ENCODE data around the gene PHLPP2.

The PHLPP2 gene

DNA sequence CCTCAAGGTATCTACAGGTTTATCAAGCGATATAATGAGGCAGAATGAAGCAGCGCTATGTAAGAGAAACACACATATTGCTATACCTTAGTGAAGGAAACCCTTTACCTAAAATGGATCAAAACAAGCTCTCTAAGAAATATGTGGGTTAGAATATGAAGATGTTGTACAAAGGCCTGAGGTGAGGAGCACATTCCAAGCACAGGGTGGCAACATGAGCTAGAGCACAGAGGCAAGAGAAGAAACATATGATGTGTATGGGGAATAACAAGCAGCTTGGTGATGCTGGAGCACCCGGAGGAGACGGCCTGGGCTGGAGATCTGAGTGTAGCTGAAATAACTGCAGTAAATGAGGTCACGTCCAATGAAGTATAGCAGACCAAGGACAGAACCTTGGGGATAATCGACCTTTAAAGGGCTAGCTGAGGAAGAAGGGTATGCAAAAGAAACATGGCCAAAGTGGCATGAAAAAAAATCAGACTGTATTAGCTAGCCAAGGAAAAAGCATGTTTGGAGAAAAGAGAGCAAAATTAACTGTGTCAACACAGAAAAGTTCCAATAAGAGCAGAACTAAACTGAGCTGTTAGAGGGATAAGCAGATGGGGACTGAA is 54.5 kb downstream of the PHLPP2 start:
- no peak for DNase-seq

DNA sequence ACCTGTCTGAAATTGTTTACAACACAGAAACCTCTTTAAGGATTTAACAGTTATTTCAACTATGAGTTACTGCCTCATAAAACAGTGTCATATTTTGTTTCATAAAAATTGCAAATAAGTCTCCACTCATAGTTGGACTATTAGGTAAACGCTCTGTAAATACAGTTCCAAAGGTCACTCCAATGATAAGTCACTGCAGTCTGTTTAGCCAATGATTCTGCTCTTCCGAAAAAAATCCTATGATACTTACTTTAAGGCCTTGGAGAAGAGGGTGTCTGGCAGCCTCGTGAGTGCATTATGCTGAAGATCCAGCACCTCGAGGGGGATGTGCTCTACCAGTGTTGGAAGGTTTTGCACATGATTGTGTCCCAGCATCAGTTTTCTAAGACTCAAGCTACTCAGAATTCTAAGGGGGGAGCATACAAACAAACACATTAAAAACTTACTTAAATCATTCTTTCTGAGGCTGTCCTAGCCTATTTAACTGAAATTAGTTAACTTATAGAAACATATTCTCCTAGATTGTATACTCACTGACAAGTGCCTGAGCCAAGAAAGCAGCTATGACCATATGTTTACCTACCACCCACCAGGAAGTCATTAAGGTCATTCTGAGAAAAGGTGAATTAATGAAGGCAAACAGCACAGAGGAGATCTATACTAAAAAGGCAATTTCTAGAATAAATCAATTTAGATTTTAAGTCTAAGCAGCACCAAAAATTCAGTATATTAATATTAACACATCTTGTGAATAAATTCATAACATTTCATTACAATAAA is 57.4 kb downstream of the PHLPP2 start:
- no peak for DNase-seq

DNA sequence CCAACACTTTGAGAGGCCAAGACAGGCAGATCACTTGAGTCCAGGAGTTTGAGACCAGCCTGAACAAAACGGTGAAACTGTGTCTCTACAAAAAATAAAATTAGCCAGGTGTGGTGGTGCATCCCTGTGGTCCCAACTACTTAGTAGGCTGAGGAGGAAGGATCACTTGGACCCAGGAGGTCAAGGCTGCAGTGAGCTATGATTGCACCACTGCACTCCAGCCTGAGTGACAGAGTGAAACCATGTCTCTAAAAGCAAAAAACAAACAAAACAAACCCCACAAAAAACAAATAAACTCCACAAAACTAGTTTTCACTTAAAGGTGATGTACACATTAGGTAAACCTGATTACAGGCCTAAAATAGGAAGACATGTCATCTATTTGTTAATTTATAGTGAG is 58.2 kb downstream of the PHLPP2 start:
- DNase-seq = no peak

DNA sequence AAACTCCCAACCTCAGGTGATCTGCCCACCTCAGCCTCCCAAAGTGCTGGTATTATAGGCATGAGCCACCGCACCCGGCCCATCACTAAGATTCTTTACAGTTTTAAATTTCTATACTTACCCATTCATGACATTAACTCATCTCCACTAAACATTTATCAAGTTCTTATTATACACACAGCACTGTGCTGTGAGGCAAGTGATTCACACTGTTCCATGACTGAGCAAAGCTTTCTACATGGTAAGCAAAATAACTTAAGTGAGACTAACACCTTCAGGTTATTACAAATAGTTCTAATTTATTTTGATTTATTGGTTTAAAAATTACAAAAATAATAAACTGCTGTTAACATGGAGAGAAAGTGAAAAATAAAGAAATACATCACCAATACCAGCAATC is 65.0 kb downstream of the PHLPP2 start:
- no peak for DNase-seq

DNA sequence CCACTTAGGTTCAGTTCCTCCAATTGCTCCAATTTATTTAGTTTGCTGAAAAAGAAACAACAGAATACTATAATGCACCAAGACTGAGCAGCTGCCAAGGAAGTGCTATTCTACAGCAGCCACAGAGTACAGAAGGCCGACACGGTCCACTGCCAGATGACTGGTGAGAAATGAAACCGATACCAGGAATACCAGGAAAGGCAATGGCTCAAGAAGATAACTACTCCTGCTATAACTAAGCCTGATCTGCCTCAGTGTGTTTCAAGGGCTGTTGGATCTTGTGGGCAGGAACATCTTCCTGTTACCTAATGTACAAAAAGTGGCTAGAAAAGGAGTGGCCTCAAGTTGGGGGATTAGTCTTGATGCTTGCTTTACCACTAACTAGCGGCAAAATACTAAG is 65.7 kb downstream of the PHLPP2 start:
- no peak for DNase-seq

DNA sequence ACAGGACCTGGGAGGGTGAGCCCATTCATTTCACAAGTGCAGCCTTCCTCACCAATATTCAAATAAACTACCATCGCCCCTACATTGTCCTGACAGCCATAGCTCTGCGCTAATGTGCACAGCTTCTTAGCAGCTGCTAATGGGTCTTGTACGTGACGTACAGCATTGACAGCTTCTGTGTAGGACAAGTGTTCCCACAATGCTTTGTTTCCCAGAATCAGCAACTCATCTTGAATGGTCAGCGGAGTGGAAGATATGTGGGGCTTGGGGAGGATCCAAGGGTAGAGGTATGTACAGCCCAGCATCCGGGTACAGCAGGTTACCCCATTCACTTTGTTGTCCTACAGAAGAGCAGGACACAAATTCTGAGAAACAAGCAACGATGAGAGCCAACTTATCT is 74.8 kb downstream of the PHLPP2 start:
- DNase-seq = no peak

DNA sequence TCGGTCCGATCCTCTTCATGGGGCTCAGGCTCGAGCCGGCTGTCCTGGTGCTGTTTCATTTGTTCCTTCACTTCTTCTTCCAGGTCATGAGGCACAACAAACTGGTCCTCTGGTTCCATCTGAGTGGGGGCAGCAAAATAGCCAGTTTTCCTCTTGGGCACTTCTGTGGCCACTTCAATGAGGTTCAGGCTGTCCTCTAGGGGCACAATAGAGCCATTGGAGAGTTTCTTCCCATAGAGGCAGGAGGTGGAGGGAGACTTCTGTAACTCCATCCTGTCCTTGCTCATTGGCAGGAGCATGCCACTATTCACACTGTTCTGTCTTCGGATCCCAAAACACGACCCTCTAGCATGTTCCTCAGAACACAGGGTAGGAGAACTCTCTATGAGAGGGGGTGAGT is 75.6 kb downstream of the PHLPP2 start:
- DNase-seq = no peak

DNA sequence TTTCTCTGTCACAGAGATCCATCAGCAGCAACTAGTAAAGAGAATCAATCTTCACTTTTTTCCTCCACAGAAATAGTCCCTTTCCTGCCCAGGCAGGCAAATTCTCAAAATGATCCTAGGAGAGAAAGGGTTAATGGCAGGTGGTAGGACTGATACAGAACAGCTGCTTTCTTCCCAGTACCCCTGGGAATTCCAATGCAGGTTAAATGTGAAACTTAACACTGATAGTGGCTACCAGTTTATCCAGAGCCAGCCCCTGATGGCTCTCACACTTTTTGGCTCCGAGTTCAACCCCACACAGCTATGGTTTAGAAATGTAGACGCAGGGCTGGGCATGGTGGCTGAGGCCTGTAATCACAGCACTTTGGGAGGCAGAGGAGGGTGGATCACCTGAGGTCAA is 76.3 kb downstream of the PHLPP2 start:
- no peak for DNase-seq

DNA sequence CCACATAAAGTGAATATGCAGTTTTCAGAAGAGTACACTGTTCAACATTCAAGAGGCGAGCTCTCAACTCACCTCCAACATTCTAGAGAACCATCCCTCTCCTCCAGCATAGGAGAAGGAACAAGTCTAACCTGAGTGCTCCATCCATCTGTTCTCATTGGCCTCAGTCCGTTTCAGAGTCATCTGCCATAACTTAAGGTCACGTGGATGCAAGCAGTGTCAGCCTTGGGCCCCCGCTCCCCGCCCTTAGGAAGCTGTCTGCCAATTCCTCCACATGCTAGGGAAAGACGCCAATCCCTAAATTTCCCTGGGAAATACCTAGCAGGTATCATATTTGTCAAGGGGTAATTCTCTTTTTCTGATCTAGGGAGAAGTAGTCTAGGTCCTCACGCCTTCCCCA is 77.1 kb downstream of the PHLPP2 start:
- no peak for DNase-seq

DNA sequence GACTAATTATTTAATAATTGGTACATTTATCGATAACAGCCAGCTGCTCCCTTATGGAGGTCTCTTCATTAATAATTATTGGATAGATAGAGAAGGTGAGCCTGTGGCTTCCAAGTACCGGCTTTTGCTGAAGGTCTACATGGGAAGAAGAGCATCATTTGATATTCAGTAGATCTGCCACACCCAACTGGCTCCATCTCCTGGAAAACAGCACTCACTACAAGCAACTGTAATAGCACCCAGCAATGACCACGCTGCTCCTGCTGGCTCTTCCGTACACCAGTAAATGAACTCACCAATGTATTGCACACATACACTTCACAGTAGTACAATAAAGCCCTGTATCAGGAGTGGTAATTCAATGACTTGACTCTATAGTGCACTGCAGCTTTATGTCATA is 79.1 kb downstream of the PHLPP2 start:
- DNase-seq = no peak

DNA sequence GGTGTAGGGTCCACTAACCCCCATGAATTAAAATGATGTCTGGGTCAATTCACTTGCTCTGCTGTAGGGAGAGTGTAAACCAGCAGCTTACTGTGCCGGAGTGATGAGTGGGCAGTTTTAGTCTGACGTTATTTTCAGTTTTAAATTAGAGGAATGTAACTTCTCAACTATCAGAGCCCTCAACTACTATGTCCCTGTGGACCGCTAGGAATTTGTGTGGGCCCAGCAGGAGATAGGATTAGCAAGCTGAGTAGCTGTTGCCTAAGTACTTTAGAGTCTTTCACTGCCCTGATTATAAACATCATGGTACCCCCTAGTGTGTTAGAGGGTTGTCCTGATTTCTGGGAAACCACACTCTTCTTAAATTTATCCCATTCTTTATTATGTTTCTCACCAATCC is 87.1 kb downstream of the PHLPP2 start:
- no peak for DNase-seq

DNA sequence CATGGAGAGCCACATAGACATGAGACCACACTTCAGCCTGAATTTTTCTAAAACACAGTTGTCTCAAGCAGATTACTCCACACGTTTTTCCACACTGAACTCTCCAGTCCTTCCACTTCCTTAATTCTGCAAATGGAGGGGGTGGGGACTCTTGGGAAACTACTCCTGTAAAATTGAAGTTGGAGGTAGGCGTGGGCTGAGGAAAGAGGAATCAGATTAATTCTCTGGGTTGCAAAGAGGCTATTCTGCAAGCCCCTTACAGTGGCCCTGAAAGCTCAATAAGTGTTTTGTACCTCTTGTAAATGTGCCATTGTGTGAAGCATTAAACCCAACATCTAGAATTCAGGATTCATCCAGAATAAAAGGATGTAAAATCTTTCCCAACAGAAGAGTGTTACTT is 88.9 kb downstream of the PHLPP2 start:
- DNase-seq = no peak

DNA sequence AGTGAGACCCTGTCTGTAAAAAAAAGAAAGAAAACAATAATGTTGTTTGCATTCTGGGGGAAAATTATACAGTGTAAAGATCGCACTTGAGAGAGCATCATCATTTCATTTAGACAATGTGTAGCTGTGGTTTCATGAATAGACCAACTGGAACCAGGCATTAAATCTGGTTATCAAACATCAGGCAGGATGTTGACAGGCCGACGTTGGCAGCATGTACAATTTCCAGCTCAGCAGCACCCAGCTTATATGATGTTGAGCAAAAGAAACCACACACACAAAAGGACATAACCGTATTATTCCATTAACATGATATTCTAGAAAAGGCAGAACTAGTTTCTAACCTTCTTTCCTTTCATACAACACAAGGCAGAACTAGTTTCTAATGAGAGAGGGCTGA is 92.7 kb downstream of the PHLPP2 start:
- DNase-seq = no peak

DNA sequence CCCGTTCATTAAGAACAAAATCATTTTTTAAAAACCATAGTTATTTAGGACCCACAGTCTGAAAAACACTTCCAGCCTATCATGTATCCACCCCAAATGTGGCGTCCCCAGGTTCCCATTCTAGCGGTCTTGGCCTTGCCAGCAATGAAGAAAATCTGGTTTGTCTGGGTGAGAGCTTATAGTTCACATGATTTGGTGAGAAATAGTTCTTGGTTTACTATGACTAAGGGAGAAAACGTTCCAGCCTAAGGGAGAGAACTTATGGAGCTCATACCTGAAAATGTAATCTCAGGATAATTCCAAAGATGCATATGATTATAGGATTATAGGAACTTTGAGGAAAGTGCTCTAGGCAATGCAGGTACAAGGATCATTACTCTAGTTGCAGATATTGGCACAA is 93.7 kb downstream of the PHLPP2 start:
- no peak for DNase-seq

DNA sequence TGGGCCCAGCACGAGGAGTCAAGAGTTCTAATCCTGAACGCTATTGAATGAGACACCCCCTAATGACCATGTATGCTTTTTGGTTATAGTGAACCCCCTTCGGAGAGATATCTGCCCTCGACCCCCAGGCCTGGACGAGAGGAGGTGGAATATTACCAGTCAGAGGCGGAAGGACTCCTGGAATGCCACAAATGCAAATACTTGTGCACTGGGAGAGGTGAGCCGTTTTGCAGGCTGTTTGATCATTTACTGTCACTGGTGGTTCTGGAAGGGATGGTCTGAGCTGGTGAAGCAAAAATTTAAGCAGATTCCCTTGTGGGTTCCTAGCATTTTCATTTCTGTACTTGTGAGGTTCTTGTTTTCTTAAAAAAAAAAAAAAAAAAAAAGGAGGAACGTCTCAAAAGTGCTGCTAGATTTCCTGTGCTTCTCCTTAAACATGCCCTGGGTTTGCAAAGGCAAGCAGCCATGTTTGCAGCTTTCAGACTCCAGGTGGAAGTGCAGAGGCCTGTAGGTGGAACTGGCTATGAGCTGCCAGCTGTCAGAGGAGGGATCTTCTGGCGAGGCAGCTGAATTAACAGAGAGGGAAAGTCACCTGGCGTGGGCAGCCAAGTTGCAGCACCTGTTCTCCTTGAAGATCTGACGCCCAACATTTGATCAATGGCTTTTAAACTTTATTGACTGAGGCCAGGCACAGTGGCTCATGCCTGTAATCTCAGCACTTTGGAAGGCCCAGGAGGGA is 95.1 kb downstream of the PHLPP2 start:
- DNase-seq = no peak

DNA sequence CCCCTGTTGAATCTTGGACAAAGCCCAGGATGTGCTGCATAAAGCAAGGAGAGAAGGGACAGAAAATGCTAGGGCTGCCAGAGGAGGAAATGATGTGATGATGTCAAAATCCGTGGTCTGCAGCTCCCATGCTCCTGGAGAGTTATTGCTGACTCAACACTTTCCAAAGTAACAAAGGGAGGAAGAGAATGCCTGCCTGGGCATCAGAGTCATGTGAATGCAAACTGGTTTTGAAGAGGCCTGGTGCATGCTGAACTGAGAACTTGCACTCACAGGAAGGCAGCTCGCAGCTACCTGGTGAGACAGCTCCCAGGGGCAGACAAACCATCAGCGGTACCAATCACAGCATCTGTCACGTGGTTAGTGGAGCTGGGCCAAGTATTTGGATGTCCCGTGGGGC is 95.7 kb downstream of the PHLPP2 start:
- DNase-seq = no peak

DNA sequence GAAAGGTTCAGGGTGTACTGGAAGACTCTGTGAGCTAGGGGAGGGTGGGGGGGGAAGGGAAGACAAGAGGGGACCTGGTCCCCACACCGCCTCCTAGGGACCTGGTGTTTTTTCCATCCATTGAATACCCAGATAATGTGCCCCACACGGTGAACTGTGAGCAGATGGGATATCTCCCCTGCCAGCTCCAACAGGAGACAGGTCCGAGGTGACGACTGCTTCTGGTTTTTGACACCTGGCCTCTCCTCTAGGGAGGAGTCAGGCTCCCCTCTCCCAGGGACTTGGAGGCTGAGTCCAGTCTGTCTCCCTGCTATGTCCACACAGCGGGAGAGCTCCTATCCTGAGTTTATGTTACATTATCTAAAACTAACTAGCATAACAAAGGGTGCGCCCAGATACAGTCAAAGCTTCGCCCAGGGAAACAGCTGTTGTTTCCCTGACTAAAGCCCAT is 96.7 kb downstream of the PHLPP2 start:
- no peak for DNase-seq

DNA sequence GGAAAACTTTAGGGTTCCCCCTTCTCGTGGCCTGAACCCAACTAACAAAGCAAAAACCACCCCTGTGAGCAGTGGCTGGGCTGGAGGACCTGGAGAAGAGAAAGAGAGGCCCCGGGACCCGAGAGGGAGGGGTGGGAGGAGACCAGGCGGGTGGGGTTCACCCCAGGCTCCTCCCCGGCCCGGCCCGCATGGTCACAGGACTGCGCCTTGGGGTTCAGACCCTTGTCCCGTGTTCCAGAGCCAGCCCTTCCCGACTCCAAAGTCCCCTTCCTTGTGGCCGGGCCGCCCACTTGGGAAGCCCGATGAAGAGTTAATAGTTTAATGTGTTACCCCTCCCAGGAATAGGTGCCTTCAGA is 97.7 kb downstream of the PHLPP2 start:
- DNase-seq = no peak

DNA sequence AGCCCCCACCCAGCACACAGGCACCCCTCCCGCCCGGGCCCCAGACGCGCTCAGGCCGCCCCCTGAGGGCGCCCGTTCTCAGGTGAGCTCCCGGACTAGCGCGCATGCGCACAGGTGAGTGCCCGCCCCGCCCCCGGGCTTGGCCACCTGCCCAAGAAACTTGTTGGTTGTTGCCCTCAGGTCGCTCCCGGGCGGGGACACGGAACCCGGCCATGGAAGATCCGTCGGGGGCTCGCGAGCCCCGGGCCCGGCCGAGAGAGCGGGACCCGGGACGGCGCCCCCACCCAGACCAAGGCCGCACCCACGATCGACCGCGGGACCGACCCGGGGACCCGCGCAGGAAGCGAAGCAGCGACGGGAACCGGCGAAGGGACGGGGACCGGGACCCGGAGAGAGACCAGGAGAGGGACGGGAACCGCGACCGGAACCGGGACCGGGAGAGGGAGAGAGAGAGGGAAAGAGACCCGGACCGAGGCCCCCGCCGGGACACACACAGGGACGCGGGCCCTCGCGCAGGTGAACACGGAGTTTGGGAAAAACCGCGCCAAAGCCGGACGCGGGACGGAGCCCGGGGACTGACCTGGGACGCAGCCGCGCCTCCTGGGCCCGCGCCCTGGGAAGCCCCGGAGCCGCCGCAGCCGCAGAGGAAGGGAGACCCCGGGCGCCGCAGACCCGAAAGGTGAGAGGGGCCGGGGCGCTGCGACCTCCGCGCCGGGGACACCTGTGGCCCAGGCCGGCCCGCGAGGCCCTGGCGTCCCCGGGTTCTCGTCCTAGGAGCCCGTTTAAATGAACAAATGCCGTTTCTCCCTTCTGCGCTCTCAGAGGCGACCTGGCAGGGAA is 98.3 kb downstream of the PHLPP2 start, which contains the start of gene MARVELD3:
Gene MARVELD3, plus strand, starts transcription at position 167 of the 840 bp plus-strand sequence. Its CDS starts 46 bp downstream, at position 213.
- no peak for DNase-seq

DNA sequence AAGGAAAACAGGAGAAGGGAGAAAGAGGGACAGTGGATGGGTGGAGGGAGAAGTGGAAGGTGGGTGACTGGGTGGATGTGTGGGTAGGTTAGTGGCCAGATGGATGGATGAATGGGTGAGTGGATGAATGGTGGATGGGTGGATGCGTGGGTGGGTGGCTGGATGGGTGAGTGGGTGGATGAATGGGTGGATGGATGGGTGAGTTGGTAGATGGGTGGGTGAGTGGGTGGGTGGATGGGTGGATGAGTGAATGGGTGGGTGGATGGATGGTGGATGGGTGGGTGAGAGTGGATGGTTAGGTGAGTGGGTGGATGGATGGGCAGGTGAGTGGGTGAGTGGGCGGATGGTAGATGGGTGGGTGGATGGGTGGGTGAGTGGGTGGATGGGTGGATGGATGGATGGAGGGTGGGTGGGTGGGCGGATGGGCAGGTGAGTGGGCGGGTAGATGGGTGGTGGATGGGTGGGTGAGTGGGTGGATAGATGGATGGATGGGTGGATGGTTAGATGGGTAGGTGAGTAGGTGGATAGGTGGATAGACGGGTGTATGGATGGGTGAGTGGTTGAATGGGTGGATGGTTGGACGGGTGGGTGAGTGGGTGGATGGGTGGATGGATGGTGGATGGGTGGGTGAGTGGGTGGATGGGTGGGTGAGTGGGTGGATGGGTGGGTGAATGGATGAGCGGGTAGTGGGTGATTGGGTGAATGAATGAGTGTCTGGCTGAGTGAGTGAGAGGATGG is 99.2 kb downstream of the PHLPP2 start:
- DNase-seq = no peak

DNA sequence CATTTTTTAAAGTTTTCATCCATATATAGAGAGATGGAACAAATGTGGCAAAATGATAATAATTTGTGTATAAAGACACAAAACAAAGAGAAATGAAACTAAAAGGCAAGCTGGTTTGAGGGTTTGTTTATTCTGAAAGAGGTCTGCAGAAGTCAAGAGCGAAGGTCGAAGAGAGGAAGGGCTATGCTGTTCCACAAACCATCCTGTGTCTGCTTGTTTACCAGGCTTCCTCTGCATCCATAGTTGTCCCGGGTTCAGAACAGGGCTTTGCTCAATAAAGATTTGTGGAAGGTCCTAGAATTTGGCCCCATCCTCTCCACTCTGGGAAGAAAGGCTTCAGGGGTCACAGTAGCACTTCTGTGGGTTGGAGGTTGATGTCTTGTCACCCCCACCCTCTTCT is 100.9 kb downstream of the PHLPP2 start:
- no peak for DNase-seq

DNA sequence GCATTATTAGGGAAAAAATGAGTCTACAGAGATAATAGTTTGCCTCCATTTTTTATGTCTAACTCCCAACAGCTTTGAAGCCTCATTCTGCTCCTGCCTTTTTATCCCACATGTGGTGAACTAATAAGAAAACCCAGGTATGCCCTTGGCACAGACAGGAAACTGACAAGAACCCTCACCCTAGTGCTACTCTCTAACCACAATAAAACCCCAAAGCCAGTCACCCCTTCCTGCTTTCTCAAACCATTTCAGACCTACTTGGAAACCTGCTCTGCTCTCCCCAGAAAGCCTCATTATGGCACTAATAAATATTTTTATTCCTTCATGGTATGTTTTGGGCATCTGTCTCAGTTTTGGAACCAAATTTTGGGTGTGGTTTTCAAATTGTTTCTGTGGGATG is 102.4 kb downstream of the PHLPP2 start:
- no peak for DNase-seq
